A549 (cell line): ENCODE results near the gene ARMC7. TPM values are rescaled to one million over a fixed set of nuclear protein-coding genes. Genes with fewer than 3 reads are reported as not detected.

Experiments used
- ATAC-seq, 2 experiments: fragments of 200-7000 bp in 1 of 2; fragments of >200 bp in 1 of 2; cut with Nextera tagmentation in 1 of 2; cut with Tn5 transposase in 1 of 2; 3 replicates each; pipeline versions ENCODE4 v1.8.0 to v1.9.1; 2018 to 2020; ENCODE audit warnings: mild to moderate bottlenecking in 1 of 2, moderate library complexity in 1 of 2
- CTCF ChIA-PET: fragments of 300-600 bp; sonication (Branson Sonifier 250); formaldehyde crosslinking; extraction: SDS; loops from one replicate; lab custom pipeline; 2021; ENCODE audit warnings: antibody characterized with exemption, inconsistent platforms; lab: Yijun Ruan, JAX
- POLR2A ChIA-PET: fragments of 350-600 bp; formaldehyde crosslinking; extraction: SDS; loops from one replicate; lab custom pipeline; 2021; ENCODE audit warnings: antibody characterized with exemption, inconsistent platforms; lab: Yijun Ruan, JAX
- DNase-seq, 2 experiments: peaks; one replicate each; pipeline versions ENCODE4 v3.0.0 to v3.0.0-alpha.2; 2011 to 2016; ENCODE audit warnings: low read depth in 1 of 2, low spot score in 1 of 2
- FAIRE-seq: peaks from 2 replicates; lab custom pipeline; 2011; peaks lifted over from hg19 to GRCh38; lab: Jason Lieb, UNC
- H3K27ac ChIP-seq, 2 experiments: fragments of >200 bp; sonication (Bioruptor Twin); formaldehyde crosslinking; 3 replicates each; pipeline ENCODE4 v1.5.1; 2016 to 2017
- H3K4me1 ChIP-seq: fragments of >200 bp; sonication (Bioruptor Twin); formaldehyde crosslinking; 3 replicates; pipeline ENCODE4 v1.6.1; 2016
- H3K4me2 ChIP-seq: fragments of >200 bp; sonication (Bioruptor Twin); formaldehyde crosslinking; 3 replicates; pipeline ENCODE4 v1.6.1; 2016
- H3K4me3 ChIP-seq: fragments of >200 bp; sonication (Bioruptor Twin); formaldehyde crosslinking; 3 replicates; pipeline ENCODE4 v1.5.1; 2016
- H3K9me3 ChIP-seq: fragments of >200 bp; sonication (Bioruptor Twin); formaldehyde crosslinking; 3 replicates; pipeline ENCODE4 v1.6.1; 2016
- ATOH8 ChIP-seq: fragments of 250-450 bp; sonication (Bioruptor Pico); IDR thresholded peaks from 2 replicates; pipeline ENCODE4 v1.5.0; 2020; ENCODE audit warnings: low read depth, mild to moderate bottlenecking, moderate library complexity
- CHD2 ChIP-seq: fragments of 150-350 bp; IDR thresholded peaks from 2 replicates; pipeline ENCODE4 v1.6.1; 2014; ENCODE audit warnings: low read length; ENCODE audit not compliant: partially characterized antibody
- CHD4 ChIP-seq: fragments of 200-600 bp; sonication (generic); IDR thresholded peaks from 2 replicates; pipeline ENCODE4 v1.6.1; 2016; ENCODE audit warnings: antibody characterized with exemption, mild to moderate bottlenecking, borderline replicate concordance
- EHF ChIP-seq: fragments of 250-450 bp; sonication (Bioruptor Pico); IDR thresholded peaks from 2 replicates; pipeline ENCODE4 v1.5.0; 2020; ENCODE audit warnings: mild to moderate bottlenecking
- HES2 ChIP-seq: fragments of >200 bp; sonication (Bioruptor Twin); formaldehyde crosslinking; IDR thresholded peaks from 2 replicates; pipeline ENCODE4 v1.6.1; 2016
- HOXA7 ChIP-seq: fragments of 250-450 bp; sonication (Bioruptor Pico); IDR thresholded peaks from 2 replicates; pipeline ENCODE4 v1.5.0; 2020; ENCODE audit warnings: mild to moderate bottlenecking, moderate library complexity
- HOXB13 ChIP-seq: fragments of 250-450 bp; sonication (Bioruptor Pico); IDR thresholded peaks from 2 replicates; pipeline ENCODE4 v1.5.0; 2020; ENCODE audit warnings: low read depth, mild to moderate bottlenecking, moderate library complexity
- HOXB5 ChIP-seq: fragments of 250-450 bp; sonication (Bioruptor Pico); IDR thresholded peaks from 2 replicates; pipeline ENCODE4 v1.5.0; 2020; ENCODE audit warnings: mild to moderate bottlenecking, moderate library complexity
- JUN ChIP-seq, 2 experiments: fragments of >200 bp; sonication (Bioruptor Twin); formaldehyde crosslinking; IDR thresholded peaks; 2 replicates in 1 of 2; 3 replicates in 1 of 2; pipeline ENCODE4 v1.6.1; 2016 to 2017
- MAX ChIP-seq: IDR thresholded peaks from 2 replicates; pipeline ENCODE4 v1.6.1; 2012
- REST ChIP-seq: fragments of 200-600 bp; sonication (generic); IDR thresholded peaks from 2 replicates; pipeline ENCODE4 v1.6.1; 2016; ENCODE audit warnings: antibody characterized with exemption, mild to moderate bottlenecking, moderate library complexity
- SMC3 ChIP-seq: fragments of >200 bp; sonication (Bioruptor Twin); formaldehyde crosslinking; IDR thresholded peaks from 3 replicates; pipeline ENCODE4 v1.6.1; 2018; ENCODE audit warnings: inconsistent platforms
- TFCP2L1 ChIP-seq: fragments of 250-450 bp; sonication (Bioruptor Pico); IDR thresholded peaks from 2 replicates; pipeline ENCODE4 v1.5.0; 2021; ENCODE audit warnings: mild to moderate bottlenecking
- TP53 ChIP-seq: fragments of 250-450 bp; sonication (Bioruptor Pico); IDR thresholded peaks from 2 replicates; pipeline ENCODE4 v1.5.0; 2021; ENCODE audit warnings: mild to moderate bottlenecking, moderate library complexity
- USF2 ChIP-seq: fragments of 450-650 bp; IDR thresholded peaks from 2 replicates; pipeline ENCODE4 v1.6.1; 2014; ENCODE audit warnings: antibody characterized with exemption
- ZNF302 ChIP-seq: fragments of 250-450 bp; sonication (Bioruptor Pico); IDR thresholded peaks from 2 replicates; pipeline ENCODE4 v1.9.0; 2021; ENCODE audit warnings: inconsistent platforms, mild to moderate bottlenecking, moderate library complexity
- ZSCAN20 ChIP-seq: fragments of 250-450 bp; sonication (Bioruptor Pico); IDR thresholded peaks from 2 replicates; pipeline ENCODE4 v1.8.0; 2022; ENCODE audit warnings: mild to moderate bottlenecking, moderate library complexity
- WGBS: methylation state at CpG from one replicate; pipeline ENCODE4 v1.1.6; 2017; ENCODE audit errors: missing lambda C conversion rate; 5-methylcytosine and 5-hydroxymethylcytosine counted together
- polyA plus RNA-seq, 4 experiments: library from polyadenylated mRNA; depleted of rRNA in 3 of 4; stranded (reverse); fragments of >200 nt; fragmentation: RNase III in 1 of 4; extraction: RNeasy Plus Mini Kit Qiagen cat#74134 plus additional on column Dnase treatment in 1 of 4; gene quantifications; 2 replicates in 3 of 4; 3 replicates in 1 of 4; pipeline ENCODE4 v1.2.3, GENCODE V29; 2011 to 2017

Gene ARMC7
- polyA plus RNA-seq, 2 of the 4 experiments (the other 2 are of a cell fraction) = 8.5 to 12.6 TPM

- no peak overlapping the region for H3K4me3 ChIP-seq
These were observed 15.0 kb downstream of the ARMC7 start for GRCh38 chr17:75124819-75125162.

GRCh38 chr17:75125984-75126383 is 16.2 kb downstream of the ARMC7 start:
- WGBS = 83% methylated on average over 3 of the region's 3 CpGs
- FAIRE-seq = no peak
- ChIA-PET POLR2A (interaction anchor here (1.3 to 7.0 kb wide), 2 partner anchors 12 to 30 kb away, joined by 6 to 70 read pairs; no protein-coding TSS in a partner anchor), CTCF (interaction anchor here (2.9 to 81.8 kb wide), 4 partner anchors 5 to 164 kb away, joined by 10 to 3429 read pairs (median 1986); partner anchors contain the start of genes ARMC7, ATP5PD, KCTD2 and NT5C)
- H3K4me2 ChIP-seq = peak overlapping the region; percentile 93; the same call in 1 of the 3 replicates
- DNase-seq = peak in 1 of 2 experiments; percentile 54
- peak overlapping the region; percentile 92 to 97 for H3K27ac ChIP-seq
- no peak for TF ChIP-seq ZNF302 (CRISPR knock-in tag)
- no peak for TF ChIP-seq TFCP2L1 (CRISPR knock-in tag)
- TF ChIP-seq JUN (IDR thresholded peaks at IDR 0.05) = no peak
- ATAC-seq = no peak
- H3K4me3 ChIP-seq = no peak overlapping the region
- peaks cover 75% of the 10 kb centered on the region for H3K4me1 ChIP-seq
- H3K9me3 ChIP-seq = no peaks in the 10 kb centered on the region

More at GRCh38 chr17:75124819-75125162, 15.0 kb downstream of the ARMC7 start:
- FAIRE-seq (no peak), DNase-seq (no peak), ATAC-seq (peak; percentile 35 to 52)
- Histone ChIP-seq H3K4me1 (peaks cover 67% of the 10 kb centered on the region), H3K27ac (peak overlapping the region; percentile 92 to 97), H3K9me3 (no peaks in the 10 kb centered on the region), H3K4me2 (peak overlapping the region; percentile 93)
- TF ChIP-seq ZSCAN20 (CRISPR knock-in tag) (0 out of 2 replicates have a peak, but pooled peaks have one; percentile 69), EHF (CRISPR knock-in tag) (peak; percentile 74), HOXB5 (CRISPR knock-in tag) (peak; percentile 12), MAX (no peak), ATOH8 (CRISPR knock-in tag) (no peak), TP53 (CRISPR knock-in tag) (peak; percentile 88; the same call in 1 of the 2 replicates), TFCP2L1 (CRISPR knock-in tag) (0 out of 2 replicates have a peak, but pooled peaks have one; percentile 35)
- ChIA-PET CTCF (interaction anchor here (0.6 to 81.8 kb wide), 10 partner anchors 4 to 167 kb away, joined by 3 to 3429 read pairs (median 7); partner anchors contain the start of genes ARMC7, ATP5PD, KCTD2 and NT5C), POLR2A (interaction anchor here (0.5 to 2.3 kb wide), 15 partner anchors 9 to 252 kb away, joined by 4 to 56 read pairs (median 9); partner anchors contain the start of genes ARMC7, FDXR, JPT1 and SLC16A5)
- 13% methylated on average over 3 of the region's 4 CpGs for WGBS

GRCh38 chr17:75126954-75127353 is 17.2 kb downstream of the ARMC7 start:
- H3K9me3 ChIP-seq = no peaks in the 10 kb centered on the region
- no peak overlapping the region for H3K4me3 ChIP-seq
- H3K4me2 ChIP-seq = no peak overlapping the region
- peak overlapping the region in 1 of 2 experiments; percentile 97; a peak in 3 of 6 replicates for H3K27ac ChIP-seq
- POLR2A ChIA-PET = interaction anchor here (0.7 to 7.0 kb wide), 3 partner anchors 13 to 46 kb away, joined by 5 to 70 read pairs (median 6); no protein-coding TSS in a partner anchor
- DNase-seq (no peak), ATAC-seq (no peak), FAIRE-seq (no peak)
- TF ChIP-seq SMC3 = no peak
- no peak for TF ChIP-seq USF2
- no peak for TF ChIP-seq HOXA7 (CRISPR knock-in tag)
- TF ChIP-seq CHD4 = no peak
- no peak for TF ChIP-seq CHD2
- TF ChIP-seq ATOH8 (CRISPR knock-in tag) = no peak
- TF ChIP-seq EHF (CRISPR knock-in tag) = no peak
- no peak for TF ChIP-seq REST
- no peak for TF ChIP-seq HOXB13 (CRISPR knock-in tag)
- TF ChIP-seq HES2 = no peak
- CTCF ChIA-PET = interaction anchor here (24.2 to 81.8 kb wide), 3 partner anchors 6 to 80 kb away, joined by 543 to 3429 read pairs (median 3429); partner anchors contain the start of genes ARMC7, ATP5PD, KCTD2 and NT5C
- 95% methylated on average over 8 of the region's 8 CpGs for WGBS
- H3K4me1 ChIP-seq = peaks cover 76% of the 10 kb centered on the region
